ENCODE data around the gene TRAF3IP1.
"Not testable (repeated sequence)": the region's sequence is repeated elsewhere in the genome, so short reads cannot be mapped to it uniquely, and the experiment has no call there.

The TRAF3IP1 gene

DNA sequence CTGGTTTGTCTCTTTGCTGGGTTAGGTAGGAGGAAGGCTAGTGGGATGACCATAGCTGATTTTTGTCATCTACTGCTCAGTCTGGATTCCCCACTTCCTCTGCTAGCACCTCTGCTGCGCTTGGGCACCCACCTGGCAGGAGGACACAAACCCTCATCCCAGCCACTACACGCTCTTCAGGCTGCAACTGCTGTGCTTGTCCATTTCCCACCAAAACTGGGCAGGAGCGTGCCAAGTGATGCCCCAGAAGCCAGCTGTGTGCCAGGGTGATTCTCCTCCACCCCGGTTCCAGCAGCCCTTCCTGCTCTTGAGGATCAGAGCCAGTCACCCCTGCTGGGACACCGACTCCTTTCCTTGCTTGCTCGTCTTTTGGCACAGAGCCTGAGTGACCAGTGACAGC lies 16.2 kb upstream of the TRAF3IP1 start:
- H3K36me3 ChIP-seq (ENCODE audit: control insufficient read depth in 4 of 4, insufficient read depth in 4 of 4, low read length in 3 of 4) = no peaks in the 10 kb centered on the region
- POLR2A ChIA-PET = no interaction called here

DNA sequence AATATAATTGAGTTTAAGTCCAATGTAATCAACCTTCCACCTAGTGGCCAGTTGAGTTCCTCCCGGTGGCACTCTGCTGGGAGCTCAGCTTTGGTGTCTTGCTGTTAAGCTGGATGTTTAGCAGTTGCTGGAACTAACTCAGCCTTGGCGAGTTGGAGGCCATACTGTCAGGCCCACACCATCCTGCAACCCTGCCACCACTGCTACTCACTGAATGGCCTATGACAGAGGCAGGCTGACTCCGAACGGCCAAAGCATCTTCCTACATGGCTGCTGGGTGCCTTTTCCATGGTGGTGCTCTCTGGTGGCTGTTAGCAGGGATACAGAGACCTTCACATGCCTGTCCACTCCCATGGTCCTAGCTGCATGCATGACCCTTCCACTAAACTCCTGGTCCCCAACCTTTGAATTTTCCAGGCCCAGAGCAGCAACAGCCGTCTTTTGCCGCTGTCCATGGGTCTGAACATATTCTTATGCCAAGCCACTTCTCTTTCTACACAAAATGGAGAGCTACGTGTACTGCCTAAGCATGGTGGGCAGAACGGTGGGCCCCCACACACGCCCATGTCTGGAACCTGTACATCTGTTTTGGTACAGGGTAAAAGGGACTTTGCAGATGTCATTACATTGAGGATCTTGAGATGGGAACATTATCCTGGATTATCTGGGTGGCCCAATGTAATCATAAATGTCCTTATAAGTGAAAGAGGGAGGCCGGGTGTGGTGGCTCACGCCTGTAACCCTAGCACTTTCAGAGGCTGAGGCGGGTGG lies 15.0 kb upstream of the TRAF3IP1 start:
- Histone ChIP-seq H3K36me3 (ENCODE audit: control insufficient read depth in 4 of 4, insufficient read depth in 4 of 4, low read length in 3 of 4) (no peaks in the 10 kb centered on the region), H3K4me3 (ENCODE audit: control insufficient read depth in 1 of 7, extremely low read depth in 1 of 7, insufficient read depth in 4 of 7, low read depth in 2 of 7, low read length in 6 of 7) (no peak overlapping the region), H3K4me1 (ENCODE audit: control extremely low read depth in 1 of 4, control insufficient read depth in 4 of 4, insufficient read depth in 4 of 4, low read length in 3 of 4) (no peaks in the 10 kb centered on the region), H3K9me3 (ENCODE audit: control extremely low read depth in 1 of 5, control insufficient read depth in 4 of 5, insufficient read depth in 2 of 5, low read depth in 1 of 5, low read length in 4 of 5) (no peaks in the 10 kb centered on the region), H3K27ac (ENCODE audit: insufficient read depth in 1 of 2, low read depth in 1 of 2, low read length in 2 of 2, poor library complexity in 1 of 2, severe bottlenecking in 2 of 2) (no peak overlapping the region), H3K27me3 (replicated peaks in 2 of 5; ENCODE audit: control insufficient read depth in 4 of 5, insufficient read depth in 5 of 5, low read length in 4 of 5) (no peaks in the 10 kb centered on the region)
- ChIA-PET POLR2A (no interaction called here), CTCF (interaction anchor here (0.9 to 2.0 kb wide), 3 partner anchors 20 to 41 kb away, joined by 3 to 5 read pairs (median 3); no protein-coding TSS in a partner anchor)
- 92% methylated on average over 10 of the region's 12 CpGs for WGBS (ENCODE audit: insufficient coverage)
- DNase-seq = no peak

More for the DNA sequence above, 16.2 kb upstream of the TRAF3IP1 start:
- Histone ChIP-seq H3K27ac (ENCODE audit: insufficient read depth in 1 of 2, low read depth in 1 of 2, low read length in 2 of 2, poor library complexity in 1 of 2, severe bottlenecking in 2 of 2) (no peak overlapping the region), H3K9me3 (ENCODE audit: control extremely low read depth in 1 of 5, control insufficient read depth in 4 of 5, insufficient read depth in 2 of 5, low read depth in 1 of 5, low read length in 4 of 5) (no peaks in the 10 kb centered on the region), H3K4me1 (ENCODE audit: control extremely low read depth in 1 of 4, control insufficient read depth in 4 of 4, insufficient read depth in 4 of 4, low read length in 3 of 4) (no peaks in the 10 kb centered on the region), H3K27me3 (replicated peaks in 2 of 5; ENCODE audit: control insufficient read depth in 4 of 5, insufficient read depth in 5 of 5, low read length in 4 of 5) (peaks cover 0 to 2% (median 0%) of the 10 kb centered on the region in 5 experiments), H3K4me3 (ENCODE audit: control insufficient read depth in 1 of 7, extremely low read depth in 1 of 7, insufficient read depth in 4 of 7, low read depth in 2 of 7, low read length in 6 of 7) (no peak overlapping the region)
- CTCF ChIA-PET = interaction anchor here (1.0 to 2.0 kb wide), 2 partner anchors 39 to 40 kb away, joined by 3 to 5 read pairs; no protein-coding TSS in a partner anchor
- no peak for DNase-seq
- 98% methylated on average over 6 of the region's 6 CpGs for WGBS (ENCODE audit: insufficient coverage)

DNA sequence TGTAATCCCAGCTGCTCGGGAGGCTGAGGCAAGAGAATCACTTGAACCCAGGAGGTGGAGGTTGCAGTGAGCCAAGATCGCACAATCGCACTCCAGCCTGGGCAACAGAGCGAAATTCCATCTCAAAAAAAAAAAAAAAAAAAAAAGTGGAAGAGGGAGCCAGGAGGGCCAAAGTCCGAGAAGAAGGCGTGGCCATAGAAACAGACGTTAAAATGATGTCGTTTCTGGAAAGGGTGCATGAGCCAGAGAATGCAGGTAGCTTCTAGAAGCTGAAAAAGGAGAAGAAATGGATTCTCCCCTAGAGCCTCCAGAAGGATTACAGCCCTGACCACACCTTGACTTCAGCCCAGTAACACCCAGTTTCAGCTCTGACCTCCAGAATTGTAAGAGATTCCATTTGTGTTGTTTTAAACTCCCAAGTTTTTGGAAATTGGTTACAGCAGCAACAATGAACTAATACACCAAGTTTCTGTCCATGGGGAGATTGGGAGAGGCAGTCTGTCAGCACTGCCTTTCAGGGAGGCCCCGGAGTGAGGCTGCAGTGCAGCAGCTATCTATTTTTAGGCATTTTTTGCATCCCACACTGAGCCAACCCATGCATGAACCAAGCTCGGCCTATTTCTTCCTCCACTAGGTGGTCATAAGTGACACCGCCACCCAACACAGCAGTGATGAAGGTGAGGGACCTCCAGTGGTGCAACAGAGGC lies 14.2 kb upstream of the TRAF3IP1 start:
- Histone ChIP-seq H3K9me3 (ENCODE audit: control extremely low read depth in 1 of 5, control insufficient read depth in 4 of 5, insufficient read depth in 2 of 5, low read depth in 1 of 5, low read length in 4 of 5) (no peaks in the 10 kb centered on the region), H3K4me3 (ENCODE audit: control insufficient read depth in 1 of 7, extremely low read depth in 1 of 7, insufficient read depth in 4 of 7, low read depth in 2 of 7, low read length in 6 of 7) (no peak overlapping the region), H3K27ac (ENCODE audit: insufficient read depth in 1 of 2, low read depth in 1 of 2, low read length in 2 of 2, poor library complexity in 1 of 2, severe bottlenecking in 2 of 2) (no peak overlapping the region), H3K27me3 (replicated peaks in 2 of 5; ENCODE audit: control insufficient read depth in 4 of 5, insufficient read depth in 5 of 5, low read length in 4 of 5) (no peaks in the 10 kb centered on the region), H3K36me3 (ENCODE audit: control insufficient read depth in 4 of 4, insufficient read depth in 4 of 4, low read length in 3 of 4) (no peaks in the 10 kb centered on the region), H3K4me1 (ENCODE audit: control extremely low read depth in 1 of 4, control insufficient read depth in 4 of 4, insufficient read depth in 4 of 4, low read length in 3 of 4) (no peaks in the 10 kb centered on the region)
- CTCF ChIA-PET = interaction anchor here (0.9 kb wide), 1 partner anchor 20 kb away, joined by 3 read pairs; no protein-coding TSS in a partner anchor
- DNase-seq = no peak
- 96% methylated on average over 10 of the region's 11 CpGs for WGBS (ENCODE audit: insufficient coverage)
- POLR2A ChIA-PET = no interaction called here

DNA sequence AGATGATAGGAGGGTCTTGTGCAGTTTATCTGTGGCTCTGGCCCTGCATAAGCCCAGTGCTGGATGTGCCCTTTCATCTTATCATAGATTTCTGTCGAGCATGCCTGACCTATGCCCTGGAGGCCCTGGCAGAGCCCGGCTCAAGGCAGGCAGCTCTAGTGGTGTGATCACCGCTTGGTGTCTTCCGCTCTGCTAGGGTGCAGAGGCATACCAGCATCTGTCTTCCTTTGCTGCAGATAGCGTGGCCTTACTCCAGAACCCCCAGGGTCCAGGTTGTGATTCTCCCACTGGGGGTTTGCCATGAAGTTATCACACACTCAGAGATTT lies 13.7 kb upstream of the TRAF3IP1 start:
- H3K4me1 ChIP-seq (ENCODE audit: control extremely low read depth in 1 of 4, control insufficient read depth in 4 of 4, insufficient read depth in 4 of 4, low read length in 3 of 4) = no peaks in the 10 kb centered on the region
- 78% methylated on average over 5 of the region's 5 CpGs for WGBS (ENCODE audit: insufficient coverage)
- no peak for DNase-seq
- ChIA-PET CTCF (no interaction called here), POLR2A (no interaction called here)
- H3K27me3 ChIP-seq (replicated peaks in 2 of 5; ENCODE audit: control insufficient read depth in 4 of 5, insufficient read depth in 5 of 5, low read length in 4 of 5) = no peaks in the 10 kb centered on the region
- no peaks in the 10 kb centered on the region for H3K9me3 ChIP-seq (ENCODE audit: control extremely low read depth in 1 of 5, control insufficient read depth in 4 of 5, insufficient read depth in 2 of 5, low read depth in 1 of 5, low read length in 4 of 5)
- no peak overlapping the region for H3K27ac ChIP-seq (ENCODE audit: insufficient read depth in 1 of 2, low read depth in 1 of 2, low read length in 2 of 2, poor library complexity in 1 of 2, severe bottlenecking in 2 of 2)
- no peak overlapping the region for H3K4me3 ChIP-seq (ENCODE audit: control insufficient read depth in 1 of 7, extremely low read depth in 1 of 7, insufficient read depth in 4 of 7, low read depth in 2 of 7, low read length in 6 of 7)
- H3K36me3 ChIP-seq (ENCODE audit: control insufficient read depth in 4 of 4, insufficient read depth in 4 of 4, low read length in 3 of 4) = no peaks in the 10 kb centered on the region

DNA sequence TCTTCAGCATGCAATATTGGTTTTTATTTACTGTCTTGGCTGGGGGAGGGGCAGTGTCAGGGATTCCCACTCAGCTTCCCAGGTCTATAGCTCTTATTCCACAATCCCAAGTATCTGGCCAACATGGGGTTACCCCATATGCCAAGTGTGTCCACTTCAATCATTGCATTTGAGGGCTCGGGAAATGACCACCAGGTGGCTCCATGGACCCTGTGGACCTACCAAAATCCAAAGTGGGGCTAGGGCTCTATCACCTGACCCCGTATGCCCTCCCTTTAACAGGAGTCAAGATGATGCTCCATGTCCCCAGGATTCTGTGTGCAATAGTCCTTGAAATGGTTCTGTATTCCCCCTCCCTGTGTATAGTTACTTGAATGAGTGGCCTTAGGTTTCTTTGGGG lies 12.1 kb upstream of the TRAF3IP1 start:
- 85% methylated on average over 2 of the region's 2 CpGs for WGBS (ENCODE audit: insufficient coverage)
- CTCF ChIA-PET = interaction anchor here (1.2 kb wide), 1 partner anchor 10 kb away, joined by 3 read pairs; no protein-coding TSS in a partner anchor

DNA sequence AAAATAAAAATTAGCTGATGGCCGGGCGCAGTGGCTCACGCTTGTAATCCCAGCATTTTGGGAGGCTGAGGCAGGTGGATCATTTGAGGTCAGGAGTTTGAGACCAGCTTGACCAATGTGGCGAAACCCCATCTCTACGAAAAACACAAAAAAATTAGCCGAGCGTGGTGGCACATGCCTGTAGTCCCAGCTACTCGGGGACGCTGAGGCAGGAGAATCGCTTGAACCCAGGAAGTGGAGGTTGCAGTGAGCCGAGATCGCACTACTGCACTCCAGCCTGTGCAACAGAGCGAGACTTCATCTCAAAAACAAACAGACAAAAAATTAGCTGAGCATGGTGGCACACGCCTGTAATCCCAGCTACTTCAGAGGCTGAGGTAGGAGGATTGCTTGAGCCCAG lies 9.6 kb upstream of the TRAF3IP1 start:
- H3K4me1 ChIP-seq (ENCODE audit: control extremely low read depth in 1 of 4, control insufficient read depth in 4 of 4, insufficient read depth in 4 of 4, low read length in 3 of 4); H3K9me3 ChIP-seq (ENCODE audit: control extremely low read depth in 1 of 5, control insufficient read depth in 4 of 5, insufficient read depth in 2 of 5, low read depth in 1 of 5, low read length in 4 of 5); H3K27me3 ChIP-seq (replicated peaks in 2 of 5; ENCODE audit: control insufficient read depth in 4 of 5, insufficient read depth in 5 of 5, low read length in 4 of 5); DNase-seq; POLR2A ChIA-PET; H3K4me3 ChIP-seq (ENCODE audit: control insufficient read depth in 1 of 7, extremely low read depth in 1 of 7, insufficient read depth in 4 of 7, low read depth in 2 of 7, low read length in 6 of 7); H3K27ac ChIP-seq (ENCODE audit: insufficient read depth in 1 of 2, low read depth in 1 of 2, low read length in 2 of 2, poor library complexity in 1 of 2, severe bottlenecking in 2 of 2); H3K36me3 ChIP-seq (ENCODE audit: control insufficient read depth in 4 of 4, insufficient read depth in 4 of 4, low read length in 3 of 4): not testable (repeated sequence)
- 100% methylated on average over 13 of the region's 14 CpGs for WGBS (ENCODE audit: insufficient coverage)
- CTCF ChIA-PET = interaction anchor here (1.0 to 1.1 kb wide), 2 partner anchors 47 to 55 kb away, joined by 3 read pairs; no protein-coding TSS in a partner anchor

More for the DNA sequence above, 12.1 kb upstream of the TRAF3IP1 start:
- no peaks in the 10 kb centered on the region for H3K27me3 ChIP-seq (replicated peaks in 2 of 5; ENCODE audit: control insufficient read depth in 4 of 5, insufficient read depth in 5 of 5, low read length in 4 of 5)
- no peaks in the 10 kb centered on the region for H3K9me3 ChIP-seq (ENCODE audit: control extremely low read depth in 1 of 5, control insufficient read depth in 4 of 5, insufficient read depth in 2 of 5, low read depth in 1 of 5, low read length in 4 of 5)
- no peaks in the 10 kb centered on the region for H3K4me1 ChIP-seq (ENCODE audit: control extremely low read depth in 1 of 4, control insufficient read depth in 4 of 4, insufficient read depth in 4 of 4, low read length in 3 of 4)
- POLR2A ChIA-PET = no interaction called here
- H3K4me3 ChIP-seq (ENCODE audit: control insufficient read depth in 1 of 7, extremely low read depth in 1 of 7, insufficient read depth in 4 of 7, low read depth in 2 of 7, low read length in 6 of 7) = no peak overlapping the region
- H3K27ac ChIP-seq (ENCODE audit: insufficient read depth in 1 of 2, low read depth in 1 of 2, low read length in 2 of 2, poor library complexity in 1 of 2, severe bottlenecking in 2 of 2) = no peak overlapping the region
- DNase-seq = no peak
- no peaks in the 10 kb centered on the region for H3K36me3 ChIP-seq (ENCODE audit: control insufficient read depth in 4 of 4, insufficient read depth in 4 of 4, low read length in 3 of 4)

DNA sequence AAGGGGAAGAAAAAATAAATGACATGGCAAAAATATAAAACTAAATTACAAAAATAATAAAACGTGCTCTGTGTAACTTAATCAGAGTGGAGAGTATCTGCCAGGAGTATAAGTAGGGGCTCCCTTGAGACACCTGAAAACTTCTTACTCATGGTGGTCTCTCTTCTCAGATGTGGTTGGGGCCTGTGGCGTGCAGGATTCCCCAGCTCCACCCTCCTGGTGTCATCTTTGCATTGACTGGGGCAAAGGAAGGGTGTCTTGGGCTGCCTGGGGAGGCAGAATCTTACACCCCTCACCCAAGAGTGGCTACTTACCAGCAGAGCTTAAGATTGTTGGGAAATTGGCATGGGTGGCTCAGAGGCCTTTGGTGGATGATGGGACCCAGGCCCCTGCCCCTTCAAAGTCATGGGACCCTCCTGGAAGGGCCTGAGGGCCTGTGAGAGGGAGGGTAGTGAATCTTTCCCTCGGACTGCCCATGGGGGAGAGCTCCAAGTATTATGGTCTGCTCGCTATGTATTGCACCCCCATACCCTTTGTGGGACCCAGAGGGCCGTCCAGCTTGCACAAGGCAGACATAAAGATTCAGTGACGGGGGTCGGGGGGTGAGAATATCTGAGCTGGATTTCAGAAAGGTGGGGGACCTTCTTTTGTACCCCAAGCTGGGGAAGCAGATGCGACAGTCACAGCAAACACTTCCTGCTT lies 6.9 kb upstream of the TRAF3IP1 start:
- Histone ChIP-seq H3K27ac (ENCODE audit: insufficient read depth in 1 of 2, low read depth in 1 of 2, low read length in 2 of 2, poor library complexity in 1 of 2, severe bottlenecking in 2 of 2) (no peak overlapping the region), H3K4me3 (ENCODE audit: control insufficient read depth in 1 of 7, extremely low read depth in 1 of 7, insufficient read depth in 4 of 7, low read depth in 2 of 7, low read length in 6 of 7) (no peak overlapping the region), H3K27me3 (replicated peaks in 2 of 5; ENCODE audit: control insufficient read depth in 4 of 5, insufficient read depth in 5 of 5, low read length in 4 of 5) (no peaks in the 10 kb centered on the region), H3K36me3 (ENCODE audit: control insufficient read depth in 4 of 4, insufficient read depth in 4 of 4, low read length in 3 of 4) (no peaks in the 10 kb centered on the region), H3K9me3 (ENCODE audit: control extremely low read depth in 1 of 5, control insufficient read depth in 4 of 5, insufficient read depth in 2 of 5, low read depth in 1 of 5, low read length in 4 of 5) (no peaks in the 10 kb centered on the region), H3K4me1 (ENCODE audit: control extremely low read depth in 1 of 4, control insufficient read depth in 4 of 4, insufficient read depth in 4 of 4, low read length in 3 of 4) (no peaks in the 10 kb centered on the region)
- POLR2A ChIA-PET = no interaction called here
- 98% methylated on average over 6 of the region's 8 CpGs for WGBS (ENCODE audit: insufficient coverage)
- no peak for DNase-seq
- CTCF ChIA-PET = no interaction called here
